ENCODE results near the gene RELL2.

RELL2 gene

DNA sequence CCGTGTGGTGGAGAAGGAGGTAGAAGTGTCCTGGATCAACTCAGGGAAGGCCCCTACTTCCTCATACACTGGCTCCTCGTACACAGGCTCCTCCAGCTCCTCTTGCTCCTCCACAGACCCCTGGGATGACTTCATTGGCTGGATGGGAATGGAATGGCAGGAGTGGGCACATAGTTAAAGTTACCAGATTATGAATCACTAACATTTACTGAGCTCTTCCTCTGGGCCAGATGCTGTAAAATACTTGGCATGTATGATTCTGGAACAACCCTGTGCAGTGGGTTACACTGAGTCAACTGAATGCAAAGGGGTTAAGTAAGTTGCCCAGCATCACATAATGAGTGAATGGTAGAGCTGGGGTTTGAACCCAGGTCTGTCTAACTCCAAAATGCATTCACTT, 17.5 kb downstream of the RELL2 start:
- DNase-seq (ENCODE audit: low read depth) = peak; percentile 73
- TF ChIP-seq, protein P1, sequence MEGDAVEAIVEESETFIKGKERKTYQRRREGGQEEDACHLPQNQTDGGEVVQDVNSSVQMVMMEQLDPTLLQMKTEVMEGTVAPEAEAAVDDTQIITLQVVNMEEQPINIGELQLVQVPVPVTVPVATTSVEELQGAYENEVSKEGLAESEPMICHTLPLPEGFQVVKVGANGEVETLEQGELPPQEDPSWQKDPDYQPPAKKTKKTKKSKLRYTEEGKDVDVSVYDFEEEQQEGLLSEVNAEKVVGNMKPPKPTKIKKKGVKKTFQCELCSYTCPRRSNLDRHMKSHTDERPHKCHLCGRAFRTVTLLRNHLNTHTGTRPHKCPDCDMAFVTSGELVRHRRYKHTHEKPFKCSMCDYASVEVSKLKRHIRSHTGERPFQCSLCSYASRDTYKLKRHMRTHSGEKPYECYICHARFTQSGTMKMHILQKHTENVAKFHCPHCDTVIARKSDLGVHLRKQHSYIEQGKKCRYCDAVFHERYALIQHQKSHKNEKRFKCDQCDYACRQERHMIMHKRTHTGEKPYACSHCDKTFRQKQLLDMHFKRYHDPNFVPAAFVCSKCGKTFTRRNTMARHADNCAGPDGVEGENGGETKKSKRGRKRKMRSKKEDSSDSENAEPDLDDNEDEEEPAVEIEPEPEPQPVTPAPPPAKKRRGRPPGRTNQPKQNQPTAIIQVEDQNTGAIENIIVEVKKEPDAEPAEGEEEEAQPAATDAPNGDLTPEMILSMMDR (IDR thresholded peaks at IDR 0.05; ENCODE audit: control insufficient read depth, insufficient read depth, low read depth, low read length, missing control alignments) = no peak

DNA sequence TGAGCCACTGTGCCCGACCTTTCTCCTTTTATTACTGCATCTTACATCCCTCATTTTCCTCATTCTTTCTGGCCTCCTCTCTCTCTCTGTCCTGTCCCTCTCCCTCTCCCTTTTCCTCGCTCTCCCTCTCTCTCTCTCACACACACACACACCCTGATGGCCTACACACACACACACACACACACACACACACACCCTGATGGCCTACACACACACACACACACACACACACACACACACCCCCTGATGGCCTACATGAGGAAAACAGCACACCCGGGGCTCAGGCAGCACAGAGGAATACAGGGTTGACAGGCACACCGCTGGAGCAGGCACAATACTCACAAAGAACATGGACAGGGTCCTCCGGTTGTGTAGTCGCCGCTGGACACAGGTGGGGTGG, 18.2 kb downstream of the RELL2 start:
- H3K4me3 ChIP-seq (ENCODE audit: control insufficient read depth, low read depth, low read length) = no peak overlapping the region
- TF ChIP-seq, protein P1 (IDR thresholded peaks at IDR 0.05; ENCODE audit: control insufficient read depth, insufficient read depth, low read depth, low read length, missing control alignments) = no peak
- no peak for DNase-seq (ENCODE audit: low read depth)

More for the DNA sequence above, 17.5 kb downstream of the RELL2 start:
- no peak overlapping the region for H3K4me3 ChIP-seq (ENCODE audit: control insufficient read depth, low read depth, low read length)

DNA sequence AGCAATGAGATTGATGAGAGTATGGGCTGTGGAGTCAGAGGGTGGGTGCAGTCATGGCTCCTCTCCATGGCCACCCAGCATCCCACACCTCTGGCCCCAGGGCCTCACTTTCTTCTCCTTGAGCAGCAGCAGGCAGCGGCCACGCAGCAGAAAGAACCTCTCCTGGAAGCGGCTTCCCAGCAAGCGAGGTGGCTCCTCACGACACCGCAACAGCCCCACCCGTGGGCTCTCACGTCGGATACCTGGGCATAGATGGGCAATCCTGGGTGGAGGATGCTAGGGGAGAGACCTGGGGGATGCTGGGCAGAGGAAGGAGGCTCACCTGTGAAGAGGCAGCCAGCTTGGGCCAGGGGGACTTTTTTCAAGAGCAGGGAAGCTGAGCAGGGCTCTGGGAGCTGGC, 19.6 kb downstream of the RELL2 start:
- no peak overlapping the region for H3K4me3 ChIP-seq (ENCODE audit: control insufficient read depth, low read depth, low read length)
- TF ChIP-seq, protein P1 (IDR thresholded peaks at IDR 0.05; ENCODE audit: control insufficient read depth, insufficient read depth, low read depth, low read length, missing control alignments) = no peak
- DNase-seq (ENCODE audit: low read depth) = no peak

DNA sequence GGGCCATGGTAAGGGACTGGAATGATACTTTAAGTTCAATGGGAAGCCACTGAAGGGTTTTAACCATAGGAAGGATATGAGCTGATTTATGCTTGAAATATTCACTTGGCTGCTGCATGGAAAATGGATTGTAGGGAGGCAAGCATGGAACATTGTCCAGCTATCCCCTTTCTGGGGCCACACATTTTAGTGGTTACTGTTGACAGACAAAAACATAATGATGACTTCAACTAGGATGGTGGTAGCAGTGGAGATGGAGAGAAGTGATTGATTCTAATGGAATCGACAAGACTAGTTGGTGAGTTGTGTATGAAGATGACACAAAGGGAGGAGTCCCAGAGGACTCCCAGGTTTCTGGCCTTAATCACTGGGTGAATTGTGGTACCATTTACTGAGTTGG, 20.6 kb downstream of the RELL2 start:
- TF ChIP-seq, protein P1 (IDR thresholded peaks at IDR 0.05; ENCODE audit: control insufficient read depth, insufficient read depth, low read depth, low read length, missing control alignments) = no peak

DNA sequence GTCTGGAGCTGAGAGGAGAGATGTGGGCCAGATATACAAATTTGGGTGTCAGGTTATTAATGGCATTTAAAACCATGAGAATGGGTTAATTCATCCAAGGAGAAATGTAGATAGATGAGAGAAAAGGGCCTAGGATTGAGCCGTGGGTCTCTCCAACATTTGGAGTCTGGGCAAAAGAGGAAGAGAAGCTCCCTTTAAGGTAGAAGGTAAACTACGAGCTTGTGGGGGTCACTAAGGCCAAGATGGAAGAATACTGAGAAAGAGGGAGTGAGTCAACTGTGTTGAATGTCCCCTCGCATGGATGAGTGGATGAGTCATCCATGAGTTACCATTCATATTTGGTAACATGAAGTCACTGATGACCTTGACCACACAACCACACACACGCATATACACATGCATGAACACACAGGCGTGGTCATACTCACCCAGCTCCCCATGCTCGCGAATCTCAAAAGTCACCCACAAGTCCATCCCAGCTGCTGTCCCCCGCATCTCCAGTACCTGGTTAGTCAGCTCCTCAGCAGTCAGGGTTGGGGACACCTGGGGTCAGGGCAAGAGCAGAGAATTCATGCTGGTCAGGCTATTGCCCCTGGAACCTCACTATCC, 21.2 kb downstream of the RELL2 start:
- no peak overlapping the region for H3K4me3 ChIP-seq (ENCODE audit: control insufficient read depth, low read depth, low read length)
- peak; percentile 77 for DNase-seq (ENCODE audit: low read depth)
- TF ChIP-seq, protein P1 (IDR thresholded peaks at IDR 0.05; ENCODE audit: control insufficient read depth, insufficient read depth, low read depth, low read length, missing control alignments) = no peak

More for the DNA sequence above, 20.6 kb downstream of the RELL2 start:
- no peak overlapping the region for H3K4me3 ChIP-seq (ENCODE audit: control insufficient read depth, low read depth, low read length)
- DNase-seq (ENCODE audit: low read depth) = no peak

DNA sequence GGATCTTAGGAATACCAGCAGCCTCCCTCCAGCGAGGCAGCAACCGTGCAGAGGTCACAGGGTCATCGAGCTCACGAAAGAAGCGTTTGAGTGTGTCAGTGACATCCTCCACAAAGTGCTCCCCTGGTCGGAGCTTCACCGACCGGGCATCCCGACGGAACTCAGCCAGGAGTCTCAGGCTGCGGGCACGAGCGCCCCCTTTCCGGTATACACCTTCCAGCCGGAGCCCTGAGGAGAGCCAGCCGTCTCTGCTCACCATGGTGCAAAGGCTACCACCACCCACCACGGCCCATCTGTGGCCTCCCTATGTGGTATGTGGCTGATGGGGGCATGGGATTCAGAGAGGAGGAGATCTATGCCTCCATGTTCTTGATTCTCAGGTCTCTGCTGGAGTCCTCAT, 25.2 kb downstream of the RELL2 start:
- H3K4me3 ChIP-seq (ENCODE audit: control insufficient read depth, low read depth, low read length) = no peak overlapping the region
- TF ChIP-seq, protein P1 (IDR thresholded peaks at IDR 0.05; ENCODE audit: control insufficient read depth, insufficient read depth, low read depth, low read length, missing control alignments) = no peak
- DNase-seq (ENCODE audit: low read depth) = no peak

All from AG09309 (cell line).